Measurements from ENCODE around the gene GRN.

- no peak for TF ChIP-seq POLR2A (IDR thresholded peaks at IDR 0.05; ENCODE audit: low read depth)
- TF ChIP-seq EP300 (IDR thresholded peaks at IDR 0.05), result no peak
Observed at GRCh38 chr17:44386182-44386525, 41.1 kb downstream of the GRN start.
